GM23338 (cell line): ENCODE measurements around the gene VPS50. TPM values are rescaled to one million over a fixed set of nuclear protein-coding genes. Genes with fewer than 3 reads are reported as not detected.
"Not testable (repeated sequence)": the region's sequence is repeated elsewhere in the genome, so short reads cannot be mapped to it uniquely, and the experiment has no call there.

Experiments used
- ATAC-seq: fragments of 200-7000 bp; cut with Tn5 transposase; 3 replicates; pipeline ENCODE4 v1.9.1; 2020
- DNase-seq: peaks from one replicate; pipeline ENCODE4 v3.0.0-alpha.2; 2015; ENCODE audit warnings: low spot score
- H2AFZ ChIP-seq: fragments of 200-600 bp; sonication (generic); 2 replicates; pipeline ENCODE4 v1.8.0; 2016; ENCODE audit warnings: antibody characterized with exemption, mild to moderate bottlenecking, moderate library complexity
- H3F3A ChIP-seq: fragments of 200-600 bp; sonication (generic); replicated peaks from 2 replicates; pipeline ENCODE4 v1.8.0; 2017; ENCODE audit warnings: antibody characterized with exemption, mixed run types, low read depth
- H3K27ac ChIP-seq: fragments of 200-600 bp; sonication (generic); 2 replicates; pipeline ENCODE4 v1.6.1; 2016; ENCODE audit warnings: low read depth
- H3K27me3 ChIP-seq: fragments of 200-600 bp; sonication (generic); 2 replicates; pipeline ENCODE4 v1.8.0; 2016; ENCODE audit warnings: mild to moderate bottlenecking, mixed run types, moderate library complexity; ENCODE audit not compliant: insufficient read depth
- H3K36me3 ChIP-seq: fragments of 200-600 bp; sonication (generic); 2 replicates; pipeline ENCODE4 v1.8.0; 2016; ENCODE audit warnings: mild to moderate bottlenecking; ENCODE audit not compliant: insufficient read depth
- H3K4me1 ChIP-seq: fragments of 200-600 bp; sonication (generic); 2 replicates; pipeline ENCODE4 v1.8.0; 2016; ENCODE audit warnings: mild to moderate bottlenecking, moderate library complexity; ENCODE audit not compliant: insufficient read depth
- H3K4me2 ChIP-seq: fragments of 200-600 bp; sonication (generic); 2 replicates; pipeline ENCODE4 v1.7.1; 2017; ENCODE audit warnings: mixed run types
- H3K4me3 ChIP-seq: fragments of 200-600 bp; sonication (generic); 2 replicates; pipeline ENCODE4 v1.6.1; 2016; ENCODE audit warnings: mixed run types
- H3K79me2 ChIP-seq: fragments of 200-600 bp; sonication (generic); replicated peaks from 2 replicates; pipeline ENCODE4 v1.8.0; 2017; ENCODE audit warnings: mild to moderate bottlenecking; ENCODE audit not compliant: insufficient read depth
- H3K9me2 ChIP-seq: fragments of 200-600 bp; sonication (generic); 2 replicates; pipeline ENCODE4 v1.8.0; 2017; ENCODE audit not compliant: insufficient read depth
- H4K20me1 ChIP-seq: fragments of 200-600 bp; sonication (generic); replicated peaks from 2 replicates; pipeline ENCODE4 v1.8.0; 2017; ENCODE audit warnings: mild to moderate bottlenecking; ENCODE audit not compliant: insufficient read depth
- H3K27ac Mint-ChIP-seq: 2 replicates; pipeline ENCODE4 v1.8.0; 2020; ENCODE audit warnings: inconsistent platforms, mild to moderate bottlenecking, moderate library complexity, mixed read lengths
- H3K27me3 Mint-ChIP-seq: 3 replicates; pipeline ENCODE4 v1.8.0; 2022; ENCODE audit warnings: low read depth, mild to moderate bottlenecking, moderate library complexity, mixed read lengths, inconsistent platforms; ENCODE audit not compliant: insufficient read depth, poor library complexity
- H3K36me3 Mint-ChIP-seq: 3 replicates; pipeline ENCODE4 v1.8.0; 2021; ENCODE audit warnings: low read depth, mild to moderate bottlenecking, inconsistent platforms, moderate library complexity, mixed read lengths
- H3K4me1 Mint-ChIP-seq: 3 replicates; pipeline ENCODE4 v1.8.0; 2020; ENCODE audit warnings: mild to moderate bottlenecking, inconsistent platforms, mixed read lengths
- H3K4me3 Mint-ChIP-seq: 3 replicates; pipeline ENCODE4 v1.8.0; 2021; ENCODE audit warnings: moderate library complexity, mild to moderate bottlenecking, inconsistent platforms, mixed read lengths
- H3K9me3 Mint-ChIP-seq: 3 replicates; pipeline ENCODE4 v1.8.0; 2020; ENCODE audit warnings: moderate library complexity, mild to moderate bottlenecking, inconsistent platforms, mixed read lengths
- CREB1 ChIP-seq: fragments of 250-450 bp; sonication (Bioruptor Pico); IDR thresholded peaks from 2 replicates; pipeline ENCODE4 v1.5.0; 2020; ENCODE audit warnings: low read depth, mild to moderate bottlenecking, moderate library complexity
- EZH2 ChIP-seq: fragments of 200-600 bp; sonication (generic); IDR thresholded peaks from one replicate; pipeline ENCODE4 v1.8.0; 2017; ENCODE audit warnings: antibody characterized with exemption, mild to moderate bottlenecking, low read depth; ENCODE audit not compliant: unreplicated experiment
- EZH2phosphoT487 ChIP-seq: fragments of 200-600 bp; sonication (generic); IDR thresholded peaks from one replicate; pipeline ENCODE4 v1.8.1; 2018; ENCODE audit warnings: antibody characterized with exemption; ENCODE audit not compliant: unreplicated experiment
- NANOG ChIP-seq: IDR thresholded peaks from 2 replicates; pipeline ENCODE4 v1.6.1; 2016; ENCODE audit warnings: antibody characterized with exemption, borderline replicate concordance
- ZNF114 ChIP-seq: fragments of 250-450 bp; sonication (Bioruptor Pico); IDR thresholded peaks from 2 replicates; pipeline ENCODE4 v1.5.0; 2020; ENCODE audit warnings: mild to moderate bottlenecking, moderate library complexity
- ZNF331 ChIP-seq: fragments of 250-450 bp; sonication (Bioruptor Pico); IDR thresholded peaks from 2 replicates; pipeline ENCODE4 v1.5.0; 2020; ENCODE audit warnings: low read depth, mild to moderate bottlenecking, moderate library complexity
- polyA plus RNA-seq: library from polyadenylated mRNA; unstranded; fragments of >200 nt; fragmentation: Nextera tagmentation; extraction: Ambion mirVana; gene quantifications from 2 replicates; pipeline ENCODE4 v1.2.1, GENCODE V29; 2016
- total RNA-seq: library from RNA; depleted of rRNA; stranded (reverse); fragments of >200 nt; shearing (Covaris generic); gene quantifications from 2 replicates; pipeline ENCODE4 v1.2.3, GENCODE V29; 2014
- TF ChIP-seq, protein P1 (sequence below): IDR thresholded peaks from 2 replicates; pipeline ENCODE4 v1.6.1; 2016; ENCODE audit warnings: antibody characterized with exemption
- TF ChIP-seq, protein P2 (sequence below), 2 experiments: fragments of 200-600 bp in 1 of 2; sonication (generic) in 1 of 2; conservative IDR thresholded peaks; 2 replicates each; pipeline versions ENCODE4 v1.5.1 to v1.6.1; 2016 to 2017; ENCODE audit warnings: antibody characterized with exemption in 2 of 2, low read depth in 2 of 2, mild to moderate bottlenecking in 2 of 2, moderate library complexity in 1 of 2
- TF ChIP-seq, protein P3 (sequence below): IDR thresholded peaks from one replicate; pipeline ENCODE4 v1.6.1; 2018; ENCODE audit warnings: antibody characterized with exemption; ENCODE audit not compliant: unreplicated experiment

The VPS50 gene
- total and polyA plus RNA-seq, 2 experiments from 2014 or later: 4.3 to 12.3 TPM

DNA sequence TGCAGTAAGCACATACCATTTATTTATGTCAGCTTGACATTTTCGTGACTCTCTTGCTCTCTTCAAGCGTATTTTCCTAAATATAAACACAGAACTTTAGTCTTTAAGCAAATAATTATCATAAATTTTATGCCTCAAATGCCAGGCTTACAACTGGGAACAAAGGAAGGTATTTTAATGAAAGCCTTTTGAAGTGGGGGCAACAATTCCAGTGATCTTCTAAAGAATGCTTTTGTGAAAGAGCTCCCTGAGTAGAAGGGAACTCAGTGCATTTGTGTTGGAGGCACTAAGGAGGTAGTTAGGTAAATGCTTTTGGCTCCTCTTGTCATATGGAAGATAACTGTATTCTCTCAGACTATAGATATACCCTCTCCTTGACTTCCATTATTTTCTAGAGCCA lies 104.9 kb downstream of the VPS50 start:
- H4K20me1 ChIP-seq: no peaks in the 10 kb centered on the region
- no peaks in the 10 kb centered on the region; the same call in 1 of the 2 replicates for H3K36me3 ChIP-seq
- no peak overlapping the region for H3K4me3 ChIP-seq
- TF ChIP-seq, protein P1, sequence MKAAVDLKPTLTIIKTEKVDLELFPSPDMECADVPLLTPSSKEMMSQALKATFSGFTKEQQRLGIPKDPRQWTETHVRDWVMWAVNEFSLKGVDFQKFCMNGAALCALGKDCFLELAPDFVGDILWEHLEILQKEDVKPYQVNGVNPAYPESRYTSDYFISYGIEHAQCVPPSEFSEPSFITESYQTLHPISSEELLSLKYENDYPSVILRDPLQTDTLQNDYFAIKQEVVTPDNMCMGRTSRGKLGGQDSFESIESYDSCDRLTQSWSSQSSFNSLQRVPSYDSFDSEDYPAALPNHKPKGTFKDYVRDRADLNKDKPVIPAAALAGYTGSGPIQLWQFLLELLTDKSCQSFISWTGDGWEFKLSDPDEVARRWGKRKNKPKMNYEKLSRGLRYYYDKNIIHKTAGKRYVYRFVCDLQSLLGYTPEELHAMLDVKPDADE: no peak
- no peak for TF ChIP-seq CREB1 (CRISPR knock-in tag)
- Mint-ChIP-seq H3K27ac (no peak overlapping the region), H3K36me3 (peaks cover 18% of the 10 kb centered on the region), H3K4me1 (peaks cover 20% of the 10 kb centered on the region), H3K27me3 (peaks cover 2% of the 10 kb centered on the region), H3K4me3 (no peak overlapping the region), H3K9me3 (peaks cover 11% of the 10 kb centered on the region)
- no peaks in the 10 kb centered on the region for H3K79me2 ChIP-seq
- H3K9me2 ChIP-seq: no peaks in the 10 kb centered on the region
- no peaks in the 10 kb centered on the region for H3K27me3 ChIP-seq
- H3K4me1 ChIP-seq: peaks cover 20% of the 10 kb centered on the region
- no peak overlapping the region for H2AFZ ChIP-seq
- DNase-seq: peak; percentile 82
- ATAC-seq: peak; percentile 96
- H3K27ac ChIP-seq: no peak overlapping the region
- no peak overlapping the region for H3K4me2 ChIP-seq
- H3F3A ChIP-seq: no peaks in the 10 kb centered on the region

DNA sequence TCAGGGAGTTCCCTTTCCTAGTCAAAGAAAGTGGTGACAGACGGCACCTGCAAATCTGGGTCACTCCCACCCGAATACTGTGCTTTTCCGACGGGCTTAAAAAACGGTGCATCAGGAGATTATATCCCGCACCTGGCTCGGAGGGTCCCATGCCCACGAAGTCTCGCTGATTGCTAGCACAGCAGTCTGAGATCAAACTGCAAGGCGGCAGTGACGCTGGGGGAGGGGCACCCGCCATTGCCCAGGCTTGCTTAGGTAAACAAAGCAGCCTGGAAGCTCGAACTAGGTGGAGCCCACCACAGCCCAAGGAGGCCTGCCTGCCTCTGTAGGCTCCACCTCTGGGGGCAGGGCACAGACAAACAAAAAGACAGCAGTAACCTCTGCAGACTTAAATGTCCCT lies 110.0 kb downstream of the VPS50 start:
- not testable (repeated sequence) for H2AFZ ChIP-seq, H3K4me2 ChIP-seq, H3K27ac ChIP-seq, H3K27ac Mint-ChIP-seq, H3K4me3 ChIP-seq, ATAC-seq, DNase-seq, H3K27me3 Mint-ChIP-seq, H3F3A ChIP-seq, H3K4me3 Mint-ChIP-seq, H3K79me2 ChIP-seq, H3K27me3 ChIP-seq, H3K9me2 ChIP-seq, H3K36me3 ChIP-seq, H4K20me1 ChIP-seq
- Mint-ChIP-seq H3K36me3 (peaks cover 31% of the 10 kb centered on the region), H3K9me3 (peaks cover 20% of the 10 kb centered on the region), H3K4me1 (peaks cover 18% of the 10 kb centered on the region)
- H3K4me1 ChIP-seq: peaks cover 20% of the 10 kb centered on the region

DNA sequence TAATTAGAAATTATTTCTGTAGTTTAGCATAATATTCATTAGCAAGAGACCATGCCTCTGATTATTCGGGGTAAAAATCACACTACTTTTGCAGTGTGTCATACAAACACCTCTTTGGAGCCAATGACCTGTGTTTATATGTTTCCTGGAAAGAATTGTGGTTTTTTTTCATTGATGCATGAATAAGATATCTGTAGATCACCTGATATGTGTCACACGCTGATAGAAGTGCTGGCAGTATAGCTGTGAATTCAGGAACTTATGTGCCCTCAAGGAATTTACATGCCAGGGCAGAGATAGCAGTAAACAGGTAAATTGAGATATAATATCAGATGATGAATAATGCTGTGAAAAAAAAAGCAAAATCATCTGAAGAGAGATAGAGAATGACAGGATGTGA lies 118.2 kb downstream of the VPS50 start:
- no peak for DNase-seq
- no peaks in the 10 kb centered on the region for H3K36me3 ChIP-seq
- Mint-ChIP-seq H3K9me3 (no peaks in the 10 kb centered on the region), H3K4me1 (peaks cover 7% of the 10 kb centered on the region; the same call in 2 of the 3 replicates), H3K4me3 (no peak overlapping the region), H3K27me3 (no peaks in the 10 kb centered on the region), H3K36me3 (no peaks in the 10 kb centered on the region; the same call in 2 of the 3 replicates), H3K27ac (no peak overlapping the region)
- no peak for ATAC-seq
- H3K4me3 ChIP-seq: no peak overlapping the region
- H3K27me3 ChIP-seq: no peaks in the 10 kb centered on the region
- H3K79me2 ChIP-seq: no peaks in the 10 kb centered on the region
- H3K4me2 ChIP-seq: no peak overlapping the region
- H3K4me1 ChIP-seq: no peaks in the 10 kb centered on the region
- H2AFZ ChIP-seq: no peak overlapping the region
- H3K9me2 ChIP-seq: no peaks in the 10 kb centered on the region
- no peaks in the 10 kb centered on the region for H3F3A ChIP-seq
- no peak overlapping the region for H3K27ac ChIP-seq
- H4K20me1 ChIP-seq: no peaks in the 10 kb centered on the region
- TF ChIP-seq, protein P2, sequence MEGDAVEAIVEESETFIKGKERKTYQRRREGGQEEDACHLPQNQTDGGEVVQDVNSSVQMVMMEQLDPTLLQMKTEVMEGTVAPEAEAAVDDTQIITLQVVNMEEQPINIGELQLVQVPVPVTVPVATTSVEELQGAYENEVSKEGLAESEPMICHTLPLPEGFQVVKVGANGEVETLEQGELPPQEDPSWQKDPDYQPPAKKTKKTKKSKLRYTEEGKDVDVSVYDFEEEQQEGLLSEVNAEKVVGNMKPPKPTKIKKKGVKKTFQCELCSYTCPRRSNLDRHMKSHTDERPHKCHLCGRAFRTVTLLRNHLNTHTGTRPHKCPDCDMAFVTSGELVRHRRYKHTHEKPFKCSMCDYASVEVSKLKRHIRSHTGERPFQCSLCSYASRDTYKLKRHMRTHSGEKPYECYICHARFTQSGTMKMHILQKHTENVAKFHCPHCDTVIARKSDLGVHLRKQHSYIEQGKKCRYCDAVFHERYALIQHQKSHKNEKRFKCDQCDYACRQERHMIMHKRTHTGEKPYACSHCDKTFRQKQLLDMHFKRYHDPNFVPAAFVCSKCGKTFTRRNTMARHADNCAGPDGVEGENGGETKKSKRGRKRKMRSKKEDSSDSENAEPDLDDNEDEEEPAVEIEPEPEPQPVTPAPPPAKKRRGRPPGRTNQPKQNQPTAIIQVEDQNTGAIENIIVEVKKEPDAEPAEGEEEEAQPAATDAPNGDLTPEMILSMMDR (conservative IDR thresholded peaks at IDR 0.05; ENCODE audit: low read depth in 2 of 2): no peak
- TF ChIP-seq EZH2phosphoT487 (no peak), EZH2 (no peak), ZNF114 (CRISPR knock-in tag) (no peak), CREB1 (CRISPR knock-in tag) (no peak), NANOG (no peak), ZNF331 (CRISPR knock-in tag) (no peak)
- TF ChIP-seq, protein P3, sequence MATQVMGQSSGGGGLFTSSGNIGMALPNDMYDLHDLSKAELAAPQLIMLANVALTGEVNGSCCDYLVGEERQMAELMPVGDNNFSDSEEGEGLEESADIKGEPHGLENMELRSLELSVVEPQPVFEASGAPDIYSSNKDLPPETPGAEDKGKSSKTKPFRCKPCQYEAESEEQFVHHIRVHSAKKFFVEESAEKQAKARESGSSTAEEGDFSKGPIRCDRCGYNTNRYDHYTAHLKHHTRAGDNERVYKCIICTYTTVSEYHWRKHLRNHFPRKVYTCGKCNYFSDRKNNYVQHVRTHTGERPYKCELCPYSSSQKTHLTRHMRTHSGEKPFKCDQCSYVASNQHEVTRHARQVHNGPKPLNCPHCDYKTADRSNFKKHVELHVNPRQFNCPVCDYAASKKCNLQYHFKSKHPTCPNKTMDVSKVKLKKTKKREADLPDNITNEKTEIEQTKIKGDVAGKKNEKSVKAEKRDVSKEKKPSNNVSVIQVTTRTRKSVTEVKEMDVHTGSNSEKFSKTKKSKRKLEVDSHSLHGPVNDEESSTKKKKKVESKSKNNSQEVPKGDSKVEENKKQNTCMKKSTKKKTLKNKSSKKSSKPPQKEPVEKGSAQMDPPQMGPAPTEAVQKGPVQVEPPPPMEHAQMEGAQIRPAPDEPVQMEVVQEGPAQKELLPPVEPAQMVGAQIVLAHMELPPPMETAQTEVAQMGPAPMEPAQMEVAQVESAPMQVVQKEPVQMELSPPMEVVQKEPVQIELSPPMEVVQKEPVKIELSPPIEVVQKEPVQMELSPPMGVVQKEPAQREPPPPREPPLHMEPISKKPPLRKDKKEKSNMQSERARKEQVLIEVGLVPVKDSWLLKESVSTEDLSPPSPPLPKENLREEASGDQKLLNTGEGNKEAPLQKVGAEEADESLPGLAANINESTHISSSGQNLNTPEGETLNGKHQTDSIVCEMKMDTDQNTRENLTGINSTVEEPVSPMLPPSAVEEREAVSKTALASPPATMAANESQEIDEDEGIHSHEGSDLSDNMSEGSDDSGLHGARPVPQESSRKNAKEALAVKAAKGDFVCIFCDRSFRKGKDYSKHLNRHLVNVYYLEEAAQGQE: no peak
- TF ChIP-seq, protein P1: no peak
